Measurements from ENCODE around the gene ARL3. TPM values are rescaled to one million over a fixed set of nuclear protein-coding genes. Genes with fewer than 3 reads are reported as not detected.

Gene ARL3
- total and polyA plus RNA-seq, 2 of the 4 experiments (the other 2 are of a cell fraction), result 5.0 to 14.3 TPM

DNA sequence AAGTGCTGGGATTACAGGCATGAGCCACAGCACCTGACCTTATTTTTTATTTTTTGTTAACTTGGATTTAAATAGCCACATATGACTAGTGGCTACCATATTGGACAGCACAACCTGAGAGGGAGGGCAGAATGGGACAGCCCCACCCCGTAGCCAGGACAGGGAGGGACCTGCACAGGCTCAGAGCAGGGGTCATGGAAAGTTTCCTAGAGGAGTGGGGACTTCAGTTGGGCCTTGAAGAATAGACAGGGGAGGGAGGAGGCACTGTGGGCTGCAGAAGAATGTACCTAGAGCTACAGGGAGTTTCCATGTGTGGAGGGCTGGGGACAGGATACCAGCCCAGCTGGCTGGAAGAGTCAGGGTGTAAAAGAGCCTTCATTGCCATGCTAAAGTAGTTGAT is 61.1 kb downstream of the ARL3 start:
- Histone ChIP-seq H2AFZ (replicated peaks; ENCODE audit: low read length, poor library complexity) (no peak overlapping the region), H3K4me2 (ENCODE audit: low read depth, low read length) (no peak overlapping the region), H3K9me1 (ENCODE audit: insufficient read depth, low read length) (peaks cover 43% of the 10 kb centered on the region), H3K4me3 (ENCODE audit: insufficient read depth, low read depth, low read length) (no peak overlapping the region), H3K4me1 (ENCODE audit: control insufficient read depth, insufficient read depth, low read length) (peaks cover 28% of the 10 kb centered on the region), H2BK5ac (ENCODE audit: low read depth, low read length, poor library complexity, severe bottlenecking) (no peak overlapping the region), H2BK15ac (ENCODE audit: low read depth, low read length) (no peak overlapping the region), H3K9me3 (ENCODE audit: control insufficient read depth, insufficient read depth, low read length) (no peaks in the 10 kb centered on the region), H3K23ac (ENCODE audit: low read depth, low read length) (no peak overlapping the region; the same call in 1 of the 2 replicates), H4K8ac (ENCODE audit: low read depth in 2 of 2, low read length in 2 of 2) (no peak overlapping the region), H4K5ac (ENCODE audit: low read depth, low read length) (no peak overlapping the region), H3K36me3 (ENCODE audit: control insufficient read depth, insufficient read depth, low read length) (peaks cover 66% of the 10 kb centered on the region), H3K4ac (ENCODE audit: low read depth, low read length) (no peak overlapping the region), H2AK9ac (replicated peaks; ENCODE audit: low read depth, low read length, poor library complexity) (no peak overlapping the region), H2BK120ac (ENCODE audit: low read depth, low read length) (no peak overlapping the region), H3K56ac (ENCODE audit: extremely low read depth, insufficient read depth, low read length) (no peak overlapping the region), H2BK20ac (ENCODE audit: low read depth, low read length) (no peak overlapping the region), H3K9ac (ENCODE audit: low read depth, low read length) (no peak overlapping the region), H4K91ac (ENCODE audit: insufficient read depth, low read depth, low read length) (no peak overlapping the region), H3K14ac (replicated peaks; ENCODE audit: low read depth, low read length) (no peak overlapping the region), H3K18ac (ENCODE audit: low read depth, low read length) (no peak overlapping the region), H3K79me1 (ENCODE audit: low read depth in 1 of 2, low read length in 2 of 2) (peaks cover 10 to 93% of the 10 kb centered on the region in 2 experiments; a peak in 3 of 4 replicates), H3K27me3 (ENCODE audit: control insufficient read depth, insufficient read depth, low read length) (no peaks in the 10 kb centered on the region), H3K27ac (ENCODE audit: insufficient read depth, low read length) (no peak overlapping the region), H4K20me1 (ENCODE audit: insufficient read depth, low read length) (peaks cover 95% of the 10 kb centered on the region), H2AK5ac (ENCODE audit: low read depth, low read length) (no peak overlapping the region)
- ChIA-PET CTCF (no interaction called here), POLR2A (ENCODE audit: unreplicated experiment) (no interaction called here)
- dilution Hi-C loops (cut with HindIII; ENCODE audit: low sequenced_read_pairs, unreplicated experiment), result no loop called here
- no TSS peak for BruUV-seq (replicated peaks)
- ATAC-seq (ENCODE audit: low read depth), result no peak
- DNase-seq, result no peak
- no CpG with 5 or more reads among the region's 1 CpG for WGBS, 2 experiments (ENCODE audit: extremely low coverage in 2 of 2, insufficient read length in 1 of 2)
- intact Hi-C loops (cut with micrococcal nuclease), result no loop called here
- in situ Hi-C loops (cut with MboI; ENCODE audit: low sequenced_read_pairs), result no loop called here
- TF ChIP-seq, protein P1, sequence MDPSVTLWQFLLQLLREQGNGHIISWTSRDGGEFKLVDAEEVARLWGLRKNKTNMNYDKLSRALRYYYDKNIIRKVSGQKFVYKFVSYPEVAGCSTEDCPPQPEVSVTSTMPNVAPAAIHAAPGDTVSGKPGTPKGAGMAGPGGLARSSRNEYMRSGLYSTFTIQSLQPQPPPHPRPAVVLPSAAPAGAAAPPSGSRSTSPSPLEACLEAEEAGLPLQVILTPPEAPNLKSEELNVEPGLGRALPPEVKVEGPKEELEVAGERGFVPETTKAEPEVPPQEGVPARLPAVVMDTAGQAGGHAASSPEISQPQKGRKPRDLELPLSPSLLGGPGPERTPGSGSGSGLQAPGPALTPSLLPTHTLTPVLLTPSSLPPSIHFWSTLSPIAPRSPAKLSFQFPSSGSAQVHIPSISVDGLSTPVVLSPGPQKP (IDR thresholded peaks at IDR 0.05; ENCODE audit: borderline replicate concordance, low read depth, low read length), result no peak
- TF ChIP-seq CHD1 (IDR thresholded peaks at IDR 0.05; ENCODE audit: low read depth, low read length) (no peak), SMC3 (IDR thresholded peaks at IDR 0.05; ENCODE audit: low read depth, low read length) (no peak), RFX5 (IDR thresholded peaks at IDR 0.05; ENCODE audit: low read depth, low read length) (no peak), NFE2L2 (IDR thresholded peaks at IDR 0.05; ENCODE audit: low read depth, low read length) (no peak), BHLHE40 (IDR thresholded peaks at IDR 0.05; ENCODE audit: low read depth, low read length) (no peak), FOS (IDR thresholded peaks at IDR 0.05; ENCODE audit: low read depth, low read length) (no peak), MAFK (IDR thresholded peaks at IDR 0.05; ENCODE audit: low read depth, low read length) (no peak), RAD21 (IDR thresholded peaks at IDR 0.05; ENCODE audit: low read length) (no peak), MAZ (IDR thresholded peaks at IDR 0.05; ENCODE audit: borderline replicate concordance, low read depth, low read length) (no peak), RCOR1 (IDR thresholded peaks at IDR 0.05; ENCODE audit: insufficient replicate concordance, low read length) (no peak), CEBPB (IDR thresholded peaks at IDR 0.05; ENCODE audit: low read depth, low read length) (no peak), POLR2A (IDR thresholded peaks at IDR 0.05; ENCODE audit: low read depth, low read length) (no peak), MXI1 (IDR thresholded peaks at IDR 0.05; ENCODE audit: borderline replicate concordance, low read depth, low read length) (no peak)
- TF ChIP-seq, protein P2, sequence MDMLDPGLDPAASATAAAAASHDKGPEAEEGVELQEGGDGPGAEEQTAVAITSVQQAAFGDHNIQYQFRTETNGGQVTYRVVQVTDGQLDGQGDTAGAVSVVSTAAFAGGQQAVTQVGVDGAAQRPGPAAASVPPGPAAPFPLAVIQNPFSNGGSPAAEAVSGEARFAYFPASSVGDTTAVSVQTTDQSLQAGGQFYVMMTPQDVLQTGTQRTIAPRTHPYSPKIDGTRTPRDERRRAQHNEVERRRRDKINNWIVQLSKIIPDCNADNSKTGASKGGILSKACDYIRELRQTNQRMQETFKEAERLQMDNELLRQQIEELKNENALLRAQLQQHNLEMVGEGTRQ (IDR thresholded peaks at IDR 0.05; ENCODE audit: low read depth, low read length), result no peak
- TF ChIP-seq, protein P3, sequence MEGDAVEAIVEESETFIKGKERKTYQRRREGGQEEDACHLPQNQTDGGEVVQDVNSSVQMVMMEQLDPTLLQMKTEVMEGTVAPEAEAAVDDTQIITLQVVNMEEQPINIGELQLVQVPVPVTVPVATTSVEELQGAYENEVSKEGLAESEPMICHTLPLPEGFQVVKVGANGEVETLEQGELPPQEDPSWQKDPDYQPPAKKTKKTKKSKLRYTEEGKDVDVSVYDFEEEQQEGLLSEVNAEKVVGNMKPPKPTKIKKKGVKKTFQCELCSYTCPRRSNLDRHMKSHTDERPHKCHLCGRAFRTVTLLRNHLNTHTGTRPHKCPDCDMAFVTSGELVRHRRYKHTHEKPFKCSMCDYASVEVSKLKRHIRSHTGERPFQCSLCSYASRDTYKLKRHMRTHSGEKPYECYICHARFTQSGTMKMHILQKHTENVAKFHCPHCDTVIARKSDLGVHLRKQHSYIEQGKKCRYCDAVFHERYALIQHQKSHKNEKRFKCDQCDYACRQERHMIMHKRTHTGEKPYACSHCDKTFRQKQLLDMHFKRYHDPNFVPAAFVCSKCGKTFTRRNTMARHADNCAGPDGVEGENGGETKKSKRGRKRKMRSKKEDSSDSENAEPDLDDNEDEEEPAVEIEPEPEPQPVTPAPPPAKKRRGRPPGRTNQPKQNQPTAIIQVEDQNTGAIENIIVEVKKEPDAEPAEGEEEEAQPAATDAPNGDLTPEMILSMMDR (conservative IDR thresholded peaks at IDR 0.05; ENCODE audit: low read depth, low read length), result no peak

Data from IMR-90 (cell line).